PFSK-1 (cell line): ENCODE data around the gene SDCCAG8.

ENCODE experiments used
- FOXP2 ChIP-seq: optimal IDR thresholded peaks from 2 replicates; pipeline ENCODE3; 2011; ENCODE audit warnings: borderline replicate concordance, control low read depth, inconsistent platforms; ENCODE audit not compliant: insufficient read depth; ENCODE audit errors: extremely low read length, extremely low read depth
- POLR2AphosphoS5 ChIP-seq: IDR thresholded peaks from 2 replicates; pipeline ENCODE4 v1.6.1; 2012; ENCODE audit warnings: low read depth, mild to moderate bottlenecking, control low read depth, low read length, moderate library complexity
- SIN3A ChIP-seq: IDR thresholded peaks from 2 replicates; pipeline ENCODE4 v1.6.1; 2012; ENCODE audit warnings: mild to moderate bottlenecking, low read length, moderate library complexity, borderline replicate concordance; ENCODE audit not compliant: insufficient read depth
- TAF1 ChIP-seq: IDR thresholded peaks from 2 replicates; pipeline ENCODE4 v1.6.1; 2012; ENCODE audit warnings: low read length, control low read depth, borderline replicate concordance; ENCODE audit not compliant: insufficient read depth
- TF ChIP-seq, protein P1 (sequence below), 2 experiments: IDR thresholded peaks; 2 replicates each; pipeline versions ENCODE4 v1.6.1 to v1.8.0; 2011 to 2012; ENCODE audit warnings: low read depth in 2 of 2, low read length in 2 of 2, control low read depth in 1 of 2, inconsistent platforms in 1 of 2, mild to moderate bottlenecking in 1 of 2, moderate library complexity in 1 of 2; ENCODE audit not compliant: insufficient read depth in 1 of 2

SDCCAG8 gene

DNA sequence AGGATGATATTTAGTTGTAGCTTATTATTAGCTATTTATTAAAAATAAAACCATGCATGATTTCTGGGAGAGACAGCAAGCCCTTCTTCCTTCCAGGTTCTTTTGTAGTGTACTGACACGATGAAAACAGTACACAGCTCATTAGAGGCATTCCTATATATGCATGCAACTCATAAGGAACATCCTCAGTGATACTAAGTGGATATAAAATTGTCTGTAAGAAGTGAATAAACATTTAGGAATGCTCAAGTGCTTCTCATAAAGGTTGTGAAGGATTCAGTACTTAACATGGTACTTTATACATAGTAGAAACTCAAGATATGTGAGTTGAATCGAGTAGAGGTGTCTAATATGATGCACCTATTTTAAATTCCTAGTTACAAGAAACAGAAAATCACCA is 287.7 kb downstream of the SDCCAG8 start:
- TF ChIP-seq FOXP2 (no peak), SIN3A (no peak), TAF1 (no peak), POLR2AphosphoS5 (no peak)
- TF ChIP-seq, protein P1, sequence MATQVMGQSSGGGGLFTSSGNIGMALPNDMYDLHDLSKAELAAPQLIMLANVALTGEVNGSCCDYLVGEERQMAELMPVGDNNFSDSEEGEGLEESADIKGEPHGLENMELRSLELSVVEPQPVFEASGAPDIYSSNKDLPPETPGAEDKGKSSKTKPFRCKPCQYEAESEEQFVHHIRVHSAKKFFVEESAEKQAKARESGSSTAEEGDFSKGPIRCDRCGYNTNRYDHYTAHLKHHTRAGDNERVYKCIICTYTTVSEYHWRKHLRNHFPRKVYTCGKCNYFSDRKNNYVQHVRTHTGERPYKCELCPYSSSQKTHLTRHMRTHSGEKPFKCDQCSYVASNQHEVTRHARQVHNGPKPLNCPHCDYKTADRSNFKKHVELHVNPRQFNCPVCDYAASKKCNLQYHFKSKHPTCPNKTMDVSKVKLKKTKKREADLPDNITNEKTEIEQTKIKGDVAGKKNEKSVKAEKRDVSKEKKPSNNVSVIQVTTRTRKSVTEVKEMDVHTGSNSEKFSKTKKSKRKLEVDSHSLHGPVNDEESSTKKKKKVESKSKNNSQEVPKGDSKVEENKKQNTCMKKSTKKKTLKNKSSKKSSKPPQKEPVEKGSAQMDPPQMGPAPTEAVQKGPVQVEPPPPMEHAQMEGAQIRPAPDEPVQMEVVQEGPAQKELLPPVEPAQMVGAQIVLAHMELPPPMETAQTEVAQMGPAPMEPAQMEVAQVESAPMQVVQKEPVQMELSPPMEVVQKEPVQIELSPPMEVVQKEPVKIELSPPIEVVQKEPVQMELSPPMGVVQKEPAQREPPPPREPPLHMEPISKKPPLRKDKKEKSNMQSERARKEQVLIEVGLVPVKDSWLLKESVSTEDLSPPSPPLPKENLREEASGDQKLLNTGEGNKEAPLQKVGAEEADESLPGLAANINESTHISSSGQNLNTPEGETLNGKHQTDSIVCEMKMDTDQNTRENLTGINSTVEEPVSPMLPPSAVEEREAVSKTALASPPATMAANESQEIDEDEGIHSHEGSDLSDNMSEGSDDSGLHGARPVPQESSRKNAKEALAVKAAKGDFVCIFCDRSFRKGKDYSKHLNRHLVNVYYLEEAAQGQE (IDR thresholded peaks at IDR 0.05; ENCODE audit: insufficient read depth in 1 of 2, low read depth in 2 of 2, low read length in 2 of 2), result no peak

DNA sequence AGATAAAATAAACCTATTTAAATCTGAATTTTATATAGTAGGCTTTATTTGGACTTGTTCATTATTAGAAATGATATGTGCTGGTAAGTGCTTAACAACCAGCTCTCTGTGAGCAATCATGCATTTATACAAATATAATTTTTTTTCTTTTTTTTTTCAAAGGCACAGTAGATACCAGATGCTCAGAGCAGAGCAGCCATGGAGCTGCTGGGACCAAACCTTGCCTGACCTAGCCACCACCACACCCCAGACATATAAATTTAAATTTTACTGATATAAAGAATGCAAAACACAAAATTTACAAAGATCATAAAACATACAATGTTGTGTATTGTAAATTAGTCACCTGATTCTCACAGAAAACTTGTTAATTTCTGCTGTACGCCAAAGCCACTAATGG is 290.6 kb downstream of the SDCCAG8 start:
- no peak for TF ChIP-seq SIN3A
- TF ChIP-seq POLR2AphosphoS5, result no peak
- TF ChIP-seq, protein P1 (IDR thresholded peaks at IDR 0.05; ENCODE audit: insufficient read depth in 1 of 2, low read depth in 2 of 2, low read length in 2 of 2), result no peak
- no peak for TF ChIP-seq TAF1

DNA sequence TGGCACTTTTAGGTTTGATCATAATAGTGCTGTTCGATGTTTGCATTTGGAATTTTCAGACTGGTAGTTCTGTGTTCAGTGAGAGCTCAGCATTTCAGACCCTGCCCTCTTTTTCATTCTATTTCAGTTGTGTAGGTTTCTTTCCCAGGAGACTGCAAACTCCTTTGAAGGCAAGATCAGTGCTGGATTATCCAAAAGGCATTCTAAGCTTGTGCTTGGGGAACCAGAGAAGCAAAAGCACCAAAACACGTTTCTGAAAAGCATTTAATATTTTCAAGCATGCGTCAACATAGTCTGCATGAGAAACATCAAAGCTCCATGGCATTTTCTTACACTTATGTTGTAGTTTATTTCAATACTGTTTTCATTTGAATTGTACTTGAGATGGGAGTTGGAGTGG is 292.1 kb downstream of the SDCCAG8 start:
- TF ChIP-seq TAF1 (no peak), SIN3A (no peak), FOXP2 (no peak), POLR2AphosphoS5 (no peak)
- TF ChIP-seq, protein P1 (IDR thresholded peaks at IDR 0.05; ENCODE audit: insufficient read depth in 1 of 2, low read depth in 2 of 2, low read length in 2 of 2), result no peak

DNA sequence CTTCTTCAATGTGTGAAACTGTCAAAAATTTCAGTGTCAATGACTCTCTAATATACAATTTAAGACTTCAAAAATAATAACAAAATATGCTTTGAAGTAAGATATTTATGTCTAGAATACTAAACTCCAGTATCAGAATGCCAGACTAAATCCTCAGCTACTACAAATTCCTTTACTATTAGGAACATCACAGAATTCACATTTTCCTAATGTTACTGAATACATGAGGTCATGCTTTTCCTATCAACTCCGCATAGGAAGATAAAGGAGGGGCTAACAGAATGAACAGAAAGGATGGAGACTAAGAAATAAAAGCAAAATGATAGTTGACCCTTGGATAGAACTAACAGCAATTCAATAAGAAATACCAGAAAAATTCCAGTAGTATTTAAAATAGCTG is 292.7 kb downstream of the SDCCAG8 start:
- TF ChIP-seq SIN3A, result no peak
- no peak for TF ChIP-seq TAF1
- TF ChIP-seq POLR2AphosphoS5, result no peak
- TF ChIP-seq, protein P1 (IDR thresholded peaks at IDR 0.05; ENCODE audit: insufficient read depth in 1 of 2, low read depth in 2 of 2, low read length in 2 of 2), result no peak
- TF ChIP-seq FOXP2, result no peak

DNA sequence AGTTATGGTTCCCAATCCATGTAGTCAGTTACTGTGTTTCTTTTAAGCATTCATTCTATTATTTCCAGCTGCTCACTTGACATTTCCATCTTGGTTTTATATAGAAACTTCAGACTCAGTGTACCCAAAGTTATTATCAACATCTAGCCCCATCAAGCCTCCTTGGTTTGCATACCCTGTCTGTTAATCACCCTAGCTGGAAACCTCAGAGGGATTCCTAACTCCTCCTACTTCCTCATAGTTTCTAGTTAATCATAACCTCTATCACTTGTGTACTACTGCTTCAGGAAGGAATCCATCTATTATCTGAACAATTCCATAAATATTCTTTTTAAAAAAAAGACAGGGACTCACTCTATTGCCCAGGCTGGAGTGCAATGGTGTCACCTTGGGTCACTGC is 293.3 kb downstream of the SDCCAG8 start:
- TF ChIP-seq TAF1 (no peak), SIN3A (no peak), FOXP2 (no peak)
- TF ChIP-seq, protein P1 (IDR thresholded peaks at IDR 0.05; ENCODE audit: insufficient read depth in 1 of 2, low read depth in 2 of 2, low read length in 2 of 2), result no peak
